Placental epithelial cell (primary cell): ENCODE measurements around the gene TOMM22. TPM values are rescaled to one million over a fixed set of nuclear protein-coding genes. Genes with fewer than 3 reads are reported as not detected.

Experiments used
- total RNA-seq: library from RNA; depleted of rRNA; stranded (reverse); fragments of >200 nt; gene quantifications from 2 replicates; pipeline ENCODE4 v1.2.3, GENCODE V29; 2012

Gene TOMM22
- 48.7 and 97.0 TPM in 2 replicates for total RNA-seq

GRCh38 chr22:38681582-38682335 is at the start of gene TOMM22:
TOMM22 (plus strand) TSS chr22:38681957; CDS start chr22:38681979, 22 bp downstream.

GRCh38 chr22:38656256-38657044 is 25.3 kb upstream of the TOMM22 start, which contains the start of the genes CBY1 and FAM227A:
CBY1 (plus strand) TSS chr22:38656638; CDS start chr22:38668055, 11,417 bp downstream.
FAM227A (minus strand) TSS chr22:38656392; CDS start chr22:38650168, 6,224 bp downstream.

GRCh38 chr22:38700789-38701628 is 19.3 kb downstream of the TOMM22 start, which contains the start of gene JOSD1:
JOSD1 (minus strand) TSS chr22:38700943; CDS start chr22:38699987, 956 bp downstream.

GRCh38 chr22:38705235-38706100 is 23.7 kb downstream of the TOMM22 start, which contains the start of gene GTPBP1:
GTPBP1 (plus strand) TSS chr22:38705944; CDS start chr22:38705956, 12 bp downstream.

Other genes starting within 250 kb of the TOMM22 start
- not detected in 2 replicates for gene KCNJ4, start 226.8 kb upstream of the TOMM22 start, total RNA-seq
- gene KDELR3, start 213.9 kb upstream of the TOMM22 start, total RNA-seq = 67.5 and 126 TPM in 2 replicates
- 590 and 771 TPM in 2 replicates for gene DDX17, start 175.6 kb upstream of the TOMM22 start, total RNA-seq
- 5.0 and 5.5 TPM in 2 replicates for gene DMC1, start 111.8 kb upstream of the TOMM22 start, total RNA-seq
- 1.2 and 3.1 TPM in 2 replicates for gene FAM227A, start 25.6 kb upstream of the TOMM22 start, total RNA-seq
- gene CBY1, start 25.3 kb upstream of the TOMM22 start, total RNA-seq = 14.2 and 20.4 TPM in 2 replicates
- 55.0 and 76.5 TPM in 2 replicates for gene JOSD1, start 19.0 kb downstream of the TOMM22 start, total RNA-seq
- gene GTPBP1, start 24.0 kb downstream of the TOMM22 start, total RNA-seq = 32.5 and 34.9 TPM in 2 replicates
- gene SUN2, start 74.0 kb downstream of the TOMM22 start, total RNA-seq = 69.1 and 119 TPM in 2 replicates
- 18.5 and 19.5 TPM in 2 replicates for gene DNAL4, start 112.2 kb downstream of the TOMM22 start, total RNA-seq
- 0.43 and 0.79 TPM in 2 replicates for gene NPTXR, start 162.1 kb downstream of the TOMM22 start, total RNA-seq
- 27.7 and 41.2 TPM in 2 replicates for gene CBX6, start 190.3 kb downstream of the TOMM22 start, total RNA-seq